Stimulated activated CD8-positive, alpha-beta memory T cell treated with anti-CD3 and anti-CD28 coated beads, Interleukin-15, amount 100 ng/mL, for 24 hours (primary cell): Measurements from ENCODE around the gene MEGF8.

Experiments used
- DNase-seq: peaks from one replicate; pipeline ENCODE4 v3.0.0-alpha.2; 2020; ENCODE audit warnings: low read depth

The MEGF8 gene, protein sequence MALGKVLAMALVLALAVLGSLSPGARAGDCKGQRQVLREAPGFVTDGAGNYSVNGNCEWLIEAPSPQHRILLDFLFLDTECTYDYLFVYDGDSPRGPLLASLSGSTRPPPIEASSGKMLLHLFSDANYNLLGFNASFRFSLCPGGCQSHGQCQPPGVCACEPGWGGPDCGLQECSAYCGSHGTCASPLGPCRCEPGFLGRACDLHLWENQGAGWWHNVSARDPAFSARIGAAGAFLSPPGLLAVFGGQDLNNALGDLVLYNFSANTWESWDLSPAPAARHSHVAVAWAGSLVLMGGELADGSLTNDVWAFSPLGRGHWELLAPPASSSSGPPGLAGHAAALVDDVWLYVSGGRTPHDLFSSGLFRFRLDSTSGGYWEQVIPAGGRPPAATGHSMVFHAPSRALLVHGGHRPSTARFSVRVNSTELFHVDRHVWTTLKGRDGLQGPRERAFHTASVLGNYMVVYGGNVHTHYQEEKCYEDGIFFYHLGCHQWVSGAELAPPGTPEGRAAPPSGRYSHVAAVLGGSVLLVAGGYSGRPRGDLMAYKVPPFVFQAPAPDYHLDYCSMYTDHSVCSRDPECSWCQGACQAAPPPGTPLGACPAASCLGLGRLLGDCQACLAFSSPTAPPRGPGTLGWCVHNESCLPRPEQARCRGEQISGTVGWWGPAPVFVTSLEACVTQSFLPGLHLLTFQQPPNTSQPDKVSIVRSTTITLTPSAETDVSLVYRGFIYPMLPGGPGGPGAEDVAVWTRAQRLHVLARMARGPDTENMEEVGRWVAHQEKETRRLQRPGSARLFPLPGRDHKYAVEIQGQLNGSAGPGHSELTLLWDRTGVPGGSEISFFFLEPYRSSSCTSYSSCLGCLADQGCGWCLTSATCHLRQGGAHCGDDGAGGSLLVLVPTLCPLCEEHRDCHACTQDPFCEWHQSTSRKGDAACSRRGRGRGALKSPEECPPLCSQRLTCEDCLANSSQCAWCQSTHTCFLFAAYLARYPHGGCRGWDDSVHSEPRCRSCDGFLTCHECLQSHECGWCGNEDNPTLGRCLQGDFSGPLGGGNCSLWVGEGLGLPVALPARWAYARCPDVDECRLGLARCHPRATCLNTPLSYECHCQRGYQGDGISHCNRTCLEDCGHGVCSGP (N-terminal part only)

DNA sequence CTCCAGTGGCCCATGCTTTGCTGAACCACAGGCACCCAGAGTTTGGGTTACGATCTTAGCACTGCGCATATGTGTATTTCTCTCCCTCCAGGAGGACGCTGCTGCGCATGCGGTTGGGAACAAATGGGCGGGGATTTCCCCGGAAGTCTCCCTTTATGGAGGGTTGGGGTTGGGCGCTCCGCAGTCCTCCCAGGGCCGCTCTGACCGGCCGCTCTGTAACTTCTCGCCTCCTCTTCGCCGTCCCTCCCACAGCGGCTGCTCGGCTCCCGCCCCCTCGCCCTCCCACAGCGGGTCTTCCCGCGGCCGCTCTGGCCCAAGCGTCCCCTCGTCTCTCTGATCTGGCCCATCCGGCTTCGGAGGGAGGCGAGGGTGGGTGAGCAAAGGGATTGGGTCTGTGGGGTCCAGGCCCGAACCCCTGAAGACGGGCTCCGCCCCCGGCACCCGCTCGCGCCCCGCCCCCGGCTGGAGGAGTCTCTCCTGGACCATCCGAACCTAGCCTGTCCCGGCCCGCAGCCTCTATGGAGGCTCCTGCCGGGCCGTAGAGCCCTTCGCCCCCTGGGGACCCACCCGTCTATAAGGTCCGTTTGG is at the start of gene MEGF8:
MEGF8 (plus strand) TSS at position 328 of the 588 bp plus-strand sequence. CDS start 609 bp downstream, outside the sequence.
- peak; percentile 90 for DNase-seq

DNA sequence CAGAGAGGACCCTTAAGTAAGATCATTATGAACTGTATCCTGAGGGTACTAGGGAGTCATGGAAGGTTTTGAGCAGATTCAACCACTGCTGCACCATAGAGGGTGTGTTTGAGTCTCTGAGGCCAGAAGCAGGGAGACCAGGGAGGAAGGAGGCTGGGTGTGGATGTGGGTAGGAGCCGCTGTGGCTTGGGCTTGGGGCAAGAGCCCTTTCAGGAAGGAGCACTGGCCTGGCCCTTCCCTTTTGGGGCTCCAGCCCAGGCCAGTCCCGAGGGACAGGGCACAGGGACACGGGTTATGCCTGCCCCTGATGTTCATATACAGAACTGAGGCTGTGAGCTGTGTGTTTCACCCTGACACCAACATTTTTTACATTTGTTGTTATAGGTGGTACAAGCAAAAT is 49.2 kb upstream of the MEGF8 start:
- DNase-seq, result no peak

DNA sequence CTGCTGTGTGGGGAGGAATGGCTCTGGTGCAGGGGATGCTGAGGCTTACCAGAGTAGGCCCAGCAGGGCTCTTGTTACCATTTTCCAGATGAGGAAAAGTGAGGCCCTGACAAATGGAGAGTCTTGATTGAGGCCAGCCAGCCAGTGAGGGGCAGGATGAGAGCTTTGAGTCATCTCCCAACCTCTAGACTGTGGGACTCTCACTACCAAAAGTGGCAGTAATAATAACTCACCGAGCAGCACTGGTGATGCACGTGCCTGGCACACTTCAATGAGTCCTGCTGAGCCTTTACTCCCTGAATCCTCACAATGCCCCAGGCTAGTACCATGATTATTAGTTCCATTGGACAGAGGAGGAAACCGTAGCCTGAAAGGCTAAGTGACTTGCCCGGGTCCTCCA is 48.6 kb upstream of the MEGF8 start:
- DNase-seq, result no peak

DNA sequence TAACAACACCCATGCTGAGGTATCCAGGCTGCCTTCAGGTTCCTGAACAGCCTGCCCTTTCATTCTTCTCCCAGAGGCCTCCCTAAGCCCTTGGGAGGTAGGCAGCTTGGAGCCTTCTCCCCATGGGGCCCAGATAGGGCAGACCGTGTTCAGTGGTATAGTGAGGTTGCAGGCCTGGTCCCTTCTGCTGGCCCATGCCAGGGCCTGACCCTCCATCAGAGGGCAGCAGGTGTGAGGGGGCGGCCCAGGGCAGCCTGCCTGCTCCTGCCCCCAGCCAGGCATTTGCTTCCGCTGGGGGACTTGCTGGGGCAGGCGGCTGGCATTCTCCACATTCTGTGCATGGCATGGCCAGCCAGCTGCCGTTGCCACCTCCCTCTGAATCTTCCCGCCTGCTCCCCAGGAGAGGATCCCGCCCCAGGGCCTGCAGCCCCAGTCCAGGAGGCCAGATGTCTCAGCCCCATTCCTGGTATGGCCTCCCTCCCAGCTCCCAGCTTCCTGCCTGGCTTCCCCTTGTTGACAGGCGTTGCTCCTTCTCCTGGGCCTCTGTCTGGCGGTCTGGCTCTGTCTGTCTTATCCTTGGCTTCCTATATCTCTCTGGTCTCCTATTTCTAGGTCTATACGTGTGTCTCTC is 47.5 kb upstream of the MEGF8 start:
- DNase-seq, result no peak

DNA sequence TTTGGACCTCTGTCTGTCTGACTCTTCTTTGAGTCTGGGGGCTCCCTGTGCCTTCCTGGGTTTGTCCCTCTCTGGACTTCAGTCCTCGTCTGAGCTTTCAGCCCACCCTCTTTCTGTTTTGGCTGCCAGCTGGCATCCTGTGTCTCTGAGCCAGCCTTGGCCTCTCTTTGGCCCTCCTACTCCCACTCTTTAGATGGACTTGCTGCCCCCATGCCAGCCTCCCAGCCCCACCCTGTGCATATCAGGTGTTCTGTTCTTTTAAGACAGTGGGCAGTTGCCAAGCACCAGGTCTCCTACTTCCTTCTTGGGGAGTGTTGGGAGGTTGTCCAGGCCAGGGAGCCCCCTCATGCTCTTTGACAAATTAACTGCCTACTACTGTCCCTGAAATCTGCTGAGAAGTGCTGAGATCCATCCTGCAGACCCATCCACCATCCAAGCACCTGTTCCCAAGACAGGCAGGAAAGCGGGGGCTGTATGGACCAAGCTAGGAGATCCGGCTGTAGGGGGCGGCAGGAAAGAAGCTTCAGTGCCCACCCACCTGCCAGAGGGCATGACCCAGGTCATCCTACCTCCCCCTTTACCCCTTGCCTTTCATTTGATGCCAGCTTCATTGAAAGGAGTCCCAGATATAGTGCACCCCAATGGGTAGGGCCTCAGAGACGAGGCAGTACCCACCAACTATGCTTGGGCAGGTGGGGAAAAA is 46.8 kb upstream of the MEGF8 start:
- no peak for DNase-seq

DNA sequence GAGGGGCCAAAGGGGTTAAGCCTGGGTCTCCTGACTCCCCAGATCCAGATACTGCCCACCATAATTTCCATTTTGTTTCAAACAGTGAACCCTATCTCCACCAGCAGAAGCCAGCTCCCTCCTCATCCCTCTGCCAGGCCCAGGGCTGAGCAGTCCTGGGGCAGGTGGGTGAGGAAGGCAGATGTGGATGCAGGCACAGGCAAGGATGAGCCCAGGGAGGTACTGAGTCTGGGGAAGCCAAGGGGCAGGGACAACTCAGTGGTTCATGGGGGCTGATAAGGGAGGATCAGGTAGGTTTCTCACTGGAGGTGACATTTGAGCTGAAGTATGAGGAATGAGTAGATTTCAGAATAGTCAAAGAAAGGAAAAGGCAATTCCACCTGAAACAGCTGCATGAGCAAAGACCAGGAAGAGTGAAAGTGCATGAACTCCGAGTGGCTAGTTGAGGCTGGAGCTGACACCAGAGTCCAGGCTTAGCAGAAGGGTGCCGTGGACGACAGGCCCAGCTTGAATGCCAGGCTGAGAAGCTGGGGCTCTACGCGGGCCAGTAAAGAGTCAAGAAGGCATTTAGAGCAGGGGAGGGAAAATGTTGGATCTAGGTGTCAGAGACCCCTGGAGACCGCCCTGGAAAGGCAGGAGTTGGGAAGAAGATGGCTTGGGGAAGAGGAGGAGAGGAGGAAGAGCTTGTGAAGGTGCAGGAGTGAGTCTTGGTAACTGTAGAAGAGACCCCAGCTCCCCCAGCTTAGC is 46.1 kb upstream of the MEGF8 start:
- no peak for DNase-seq

DNA sequence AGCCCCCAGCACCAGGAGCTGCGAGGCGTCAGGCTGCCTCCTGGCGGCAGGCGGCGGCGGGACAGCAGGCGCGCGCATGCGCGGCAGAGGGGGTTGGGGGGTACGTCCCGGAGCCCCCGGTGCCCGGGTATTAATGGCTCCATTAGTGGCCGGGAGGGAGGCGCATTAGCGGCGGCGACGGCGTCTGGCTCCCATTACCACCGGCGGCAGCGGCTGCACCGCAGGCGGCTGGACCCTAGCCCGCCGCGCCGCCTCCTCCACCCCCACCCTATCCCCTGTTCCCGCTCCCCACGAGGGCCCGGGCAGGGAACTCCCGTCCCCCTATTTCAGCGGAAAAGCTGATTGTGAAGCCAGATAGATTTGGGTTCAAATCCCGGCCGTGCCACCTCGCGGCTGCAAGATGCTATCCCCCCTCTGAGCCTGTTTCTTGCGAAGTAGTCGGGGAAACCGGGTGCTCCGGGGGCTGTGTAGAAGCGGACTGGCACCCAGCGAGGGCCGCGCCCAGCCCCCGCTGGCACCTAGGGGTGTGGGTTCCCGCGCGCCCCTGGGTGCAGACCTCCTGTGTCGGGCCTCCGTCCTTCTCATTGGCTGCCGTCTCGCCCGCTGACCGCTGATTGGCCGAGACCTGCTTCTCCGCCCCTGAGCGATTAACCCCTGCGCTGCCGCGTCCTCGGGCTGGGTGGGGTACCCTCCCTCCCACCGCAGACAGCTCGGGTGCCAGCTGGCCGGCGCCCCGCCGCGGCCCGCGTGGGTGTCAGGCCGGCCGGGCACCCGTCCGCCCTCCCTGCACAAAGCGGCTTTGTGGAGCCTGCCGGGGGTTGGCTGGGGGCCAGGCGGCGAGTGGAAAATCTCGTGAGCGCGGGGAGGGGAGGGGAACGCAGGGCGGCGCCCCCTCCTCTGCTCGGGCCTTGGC is 45.3 kb upstream of the MEGF8 start:
- DNase-seq, result peak; percentile 69

DNA sequence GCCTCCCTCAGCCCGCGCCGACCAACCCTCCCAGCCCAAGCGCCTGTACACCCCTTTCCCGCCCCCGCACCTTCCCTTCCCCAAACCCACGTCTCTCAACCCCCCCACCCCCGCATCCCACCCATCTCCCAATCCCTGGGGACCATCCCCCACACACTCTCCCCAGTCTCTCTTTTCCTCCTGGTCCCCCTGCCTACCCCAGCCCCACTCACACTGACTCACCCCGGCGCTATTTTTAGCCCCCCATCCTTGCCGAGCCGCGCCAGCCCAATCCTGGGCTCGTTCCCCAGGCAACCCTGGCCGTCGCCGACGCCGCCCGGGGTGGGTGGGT is 44.7 kb upstream of the MEGF8 start:
- DNase-seq, result no peak

DNA sequence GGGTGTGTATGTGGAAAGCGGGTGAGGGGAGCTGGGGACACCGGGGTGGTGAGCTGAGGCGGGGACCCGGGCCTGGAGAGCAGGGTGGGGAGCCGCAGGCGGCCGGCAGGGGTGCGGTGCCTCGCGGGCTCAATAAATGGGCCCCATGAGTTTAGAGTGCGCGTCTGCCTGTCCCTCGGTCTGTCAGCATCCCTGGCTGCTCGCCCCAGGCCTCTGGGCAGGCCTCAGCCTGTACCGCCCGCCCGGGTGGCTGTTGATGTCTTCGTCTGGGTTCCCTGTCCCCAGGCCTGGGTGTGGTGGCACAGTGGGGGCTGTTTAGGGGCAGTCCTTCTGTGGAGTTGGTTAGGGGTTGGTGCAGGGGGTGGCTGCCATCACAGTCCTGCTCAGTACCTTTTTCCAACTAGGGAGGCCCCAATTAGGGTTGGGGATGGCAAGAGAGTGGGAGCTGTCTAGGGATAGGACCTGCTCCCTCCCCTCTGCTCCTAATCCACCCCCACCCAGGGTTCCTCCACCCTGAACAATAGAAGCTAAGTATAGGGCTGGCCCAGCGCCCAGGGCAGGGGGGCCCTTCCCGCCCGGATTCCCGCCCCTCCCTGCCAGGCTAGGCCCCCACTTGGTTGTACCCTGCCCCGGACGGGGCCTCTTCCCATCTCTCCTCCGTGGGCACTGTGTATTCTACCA is 44.1 kb upstream of the MEGF8 start:
- no peak for DNase-seq

DNA sequence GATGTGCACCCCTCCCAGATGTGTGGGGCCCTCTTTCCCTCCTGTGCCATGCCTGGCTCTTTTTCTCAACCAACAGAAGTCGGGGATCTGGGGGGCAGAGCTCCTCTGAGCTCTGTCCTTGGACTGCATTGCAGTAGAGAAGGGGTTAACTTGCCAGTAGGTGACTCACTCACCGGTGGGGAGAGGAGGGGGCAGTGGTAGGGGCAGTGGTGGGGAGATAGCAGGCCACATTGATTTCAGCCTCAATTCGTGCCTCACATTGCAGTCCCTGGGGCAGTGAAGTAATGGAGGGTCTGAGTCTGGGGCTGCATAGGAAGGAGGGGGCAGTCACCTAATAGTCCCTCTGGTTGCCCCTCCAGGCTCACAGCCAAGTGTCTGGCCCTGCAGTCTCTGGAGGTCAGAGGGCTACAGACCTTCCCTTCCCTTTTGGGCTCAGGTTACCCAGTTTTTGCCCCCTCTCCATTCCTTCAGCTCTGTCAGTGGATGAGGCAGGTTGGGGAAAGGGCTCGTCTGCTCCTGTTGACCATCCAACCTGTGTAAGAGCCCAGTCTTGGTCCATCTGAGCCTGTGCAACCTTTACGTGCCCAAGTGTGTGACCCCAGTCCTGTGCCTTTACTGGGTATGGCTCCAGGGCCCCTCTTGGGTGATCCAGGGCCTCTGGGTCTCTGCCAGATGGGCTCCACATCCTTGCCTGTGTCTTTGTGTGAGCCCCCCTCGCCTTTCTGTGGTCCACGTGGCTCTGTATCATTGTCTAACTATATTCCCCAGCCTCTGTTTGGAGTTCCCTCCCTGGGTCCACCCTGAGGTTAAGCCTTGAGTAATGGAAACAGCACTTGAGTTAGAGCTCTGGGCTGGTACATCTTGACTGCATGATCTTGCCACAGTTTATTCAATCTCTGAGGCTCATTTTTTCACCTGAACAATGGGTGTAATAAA is 43.3 kb upstream of the MEGF8 start:
- DNase-seq, result no peak

DNA sequence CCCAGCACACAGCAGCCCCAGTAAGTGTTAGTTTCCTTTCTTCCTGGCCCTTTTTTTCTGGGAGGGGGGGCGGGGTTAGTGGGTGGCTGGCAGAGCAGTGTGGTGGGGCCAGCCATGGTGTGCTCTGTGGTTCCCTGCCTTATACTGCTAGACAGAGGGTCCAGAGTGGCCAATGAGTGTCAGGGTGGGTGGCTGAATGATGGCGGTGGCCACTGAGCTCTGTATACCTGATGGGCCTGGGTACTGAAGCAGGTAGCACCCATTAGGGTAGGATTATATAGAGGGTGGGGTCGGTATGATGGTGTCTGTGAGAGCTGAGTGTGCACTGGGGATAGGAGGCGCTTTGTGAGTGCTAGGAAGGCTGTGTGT is 42.6 kb upstream of the MEGF8 start:
- DNase-seq, result no peak

DNA sequence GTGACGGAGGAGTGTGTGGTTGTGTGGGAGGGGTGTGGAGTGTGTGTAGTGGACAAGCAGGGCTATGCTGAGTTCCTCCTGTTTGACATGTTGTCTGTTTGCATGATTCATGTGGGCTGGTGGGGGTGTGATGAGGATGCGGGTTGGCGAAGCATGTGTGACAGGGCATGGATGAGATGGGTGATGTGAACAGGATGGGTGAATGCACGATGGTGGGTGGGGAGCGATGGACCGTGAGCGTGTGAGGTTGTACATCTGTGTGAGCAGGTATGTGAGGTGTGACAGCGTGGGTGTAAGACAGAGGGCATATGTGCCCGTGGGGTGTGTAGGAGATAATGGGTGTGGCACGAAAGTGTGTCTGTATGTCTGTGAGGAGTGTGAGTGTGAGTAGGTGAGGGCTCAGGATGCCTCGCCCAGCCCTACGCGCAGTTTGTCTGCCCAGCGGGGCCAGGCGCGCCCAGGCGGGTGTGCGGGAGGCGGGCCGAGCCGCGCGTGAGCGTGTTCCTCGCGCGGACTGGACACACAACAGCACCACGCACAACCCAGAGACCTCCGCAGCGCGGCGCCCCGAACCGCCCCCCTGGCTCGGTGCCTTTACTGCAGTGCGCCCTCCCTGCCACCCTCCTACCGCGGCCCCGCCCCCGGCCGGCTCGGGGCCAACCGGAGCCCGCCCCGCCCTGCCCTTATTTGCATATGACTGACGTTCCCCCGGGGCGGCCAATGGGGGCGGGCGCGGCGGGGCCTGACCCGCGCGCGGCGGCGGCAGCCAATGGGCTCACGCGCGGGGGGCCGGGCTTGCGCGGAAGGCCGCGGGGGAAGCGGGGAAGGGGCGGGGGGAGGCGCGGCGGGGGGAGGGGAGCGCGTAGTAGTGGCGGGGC is 42.0 kb upstream of the MEGF8 start:
- peak; percentile 91 for DNase-seq

DNA sequence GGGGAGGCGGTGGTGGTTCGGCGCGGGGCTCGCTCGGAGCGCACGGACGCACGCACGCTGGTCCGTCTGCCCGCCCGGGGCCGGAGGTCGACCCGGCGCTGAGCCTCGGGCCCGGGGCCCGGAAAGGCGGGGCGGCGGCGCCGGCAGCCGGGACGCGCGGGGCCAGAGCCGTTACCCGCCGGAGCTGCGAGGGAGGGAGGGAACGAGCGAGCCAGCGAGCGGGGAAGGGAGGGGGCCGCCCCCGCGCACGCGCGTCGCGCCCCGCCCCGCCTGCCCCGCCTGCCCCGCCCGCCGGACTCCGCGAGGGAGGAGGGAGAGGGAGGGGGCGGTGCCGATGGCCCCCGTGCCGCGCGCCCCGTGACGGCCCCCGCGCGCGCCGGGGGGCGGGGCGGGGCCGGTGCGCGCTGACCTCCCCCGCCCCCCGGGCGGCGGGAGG is 41.4 kb upstream of the MEGF8 start:
- peak; percentile 68 for DNase-seq

DNA sequence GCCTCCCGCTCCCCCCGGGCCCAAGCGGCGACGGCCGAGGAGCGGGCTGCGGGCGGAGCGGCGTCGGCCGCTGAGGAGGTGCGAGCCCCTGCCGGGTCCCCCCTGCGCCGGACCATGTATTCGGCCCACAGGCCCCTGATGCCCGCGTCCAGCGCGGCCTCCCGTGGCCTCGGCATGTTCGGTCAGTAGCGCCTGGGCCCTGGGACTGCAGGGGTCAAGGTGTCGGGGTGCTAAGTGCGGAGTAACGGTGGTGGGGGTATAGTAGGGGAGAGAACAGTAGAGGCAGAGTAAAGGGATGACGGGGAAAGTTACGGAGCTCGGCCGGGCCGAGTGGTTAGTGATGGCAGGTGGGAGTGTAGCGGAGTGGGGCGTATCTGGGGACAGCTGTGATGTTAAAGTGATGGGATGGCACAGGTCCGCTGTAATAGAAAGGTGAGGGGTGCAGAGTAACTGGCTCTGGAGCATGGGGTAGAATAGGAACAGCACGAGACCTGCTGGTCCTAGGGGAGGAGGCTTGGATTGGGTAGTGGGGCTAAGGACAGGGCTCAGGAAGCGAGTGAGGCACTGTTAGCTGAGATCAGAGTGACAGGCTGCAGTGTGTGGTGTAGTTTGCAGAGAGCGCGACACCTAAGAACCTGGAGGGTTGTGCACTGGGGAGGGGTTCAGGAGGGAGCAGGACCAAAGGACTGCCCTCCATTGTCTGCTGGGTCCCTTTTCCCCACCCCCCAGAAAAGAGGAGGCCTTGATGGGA is 40.7 kb upstream of the MEGF8 start:
- no peak for DNase-seq

DNA sequence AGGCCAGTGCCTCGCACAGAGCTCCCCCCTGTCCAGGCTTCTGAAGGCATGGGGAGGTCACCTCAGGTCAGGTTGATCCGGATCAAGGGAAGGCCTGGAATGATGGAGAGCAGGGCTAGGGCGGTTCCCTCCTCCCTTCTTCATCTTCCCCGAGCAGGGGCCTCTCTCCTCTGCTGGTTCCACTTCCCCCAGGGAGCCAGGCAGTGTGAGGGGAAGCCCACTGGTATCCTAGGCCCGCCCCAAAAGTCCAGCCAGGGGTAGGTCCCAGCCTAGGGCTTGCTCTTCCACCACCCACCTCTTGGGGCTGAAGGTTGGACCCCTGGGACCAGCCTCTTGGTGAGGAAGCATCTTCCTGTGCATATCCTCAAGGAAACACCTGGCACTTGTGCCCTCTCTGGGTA is 39.9 kb upstream of the MEGF8 start:
- no peak for DNase-seq

DNA sequence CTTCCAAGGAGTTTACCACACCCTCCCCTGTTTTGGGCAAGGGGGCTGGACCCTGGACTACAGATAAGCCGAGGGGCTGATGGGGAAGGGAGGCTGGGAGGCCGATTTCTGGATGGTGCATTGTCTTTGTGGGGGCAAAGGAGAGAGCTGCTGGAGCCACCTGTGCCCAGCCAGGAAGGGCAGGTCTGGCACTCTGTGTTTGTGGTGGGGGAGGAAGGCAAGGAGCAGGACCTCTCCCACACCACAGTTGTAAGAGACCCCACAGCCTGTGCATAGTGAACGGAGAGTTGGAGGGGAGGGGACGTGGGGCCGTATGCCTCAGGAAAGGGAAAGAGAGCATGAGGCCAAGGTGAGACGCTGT is 39.5 kb upstream of the MEGF8 start:
- DNase-seq, result no peak
